B cell (primary cell): ENCODE data around the gene ZNF683. TPM values are rescaled to one million over a fixed set of nuclear protein-coding genes. Genes with fewer than 3 reads are reported as not detected.

Source experiments
- ATAC-seq: fragments of 200-7000 bp; cut with Tn5 transposase; one replicate; pipeline ENCODE4 v1.10.0; 2021; ENCODE audit warnings: low read depth, mild to moderate bottlenecking, moderate number of reproducible peaks, moderate library complexity
- CTCF ChIA-PET: fragments of 350-600 bp; sonication (Branson Sonifier 250); formaldehyde crosslinking; loops from one replicate; lab custom pipeline; 2021; ENCODE audit warnings: antibody characterized with exemption, inconsistent platforms; lab: Charles Lee
- POLR2A ChIA-PET: fragments of 350-600 bp; sonication (Branson Sonifier 250); formaldehyde crosslinking; loops from one replicate; lab custom pipeline; 2021; ENCODE audit warnings: antibody characterized with exemption; lab: Charles Lee
- DNase-seq: peaks from one replicate; pipeline ENCODE4 v3.0.0; 2013
- H2AFZ ChIP-seq: 2 replicates; pipeline ENCODE4 v1.6.1; 2012; ENCODE audit warnings: mild to moderate bottlenecking, low read depth, low read length; ENCODE audit not compliant: insufficient read depth, poor library complexity, severe bottlenecking
- H3K27ac ChIP-seq, 2 donors: 1 replicate in 1 of 2; 2 replicates in 1 of 2; pipeline ENCODE4 v1.5.1; 2012 to 2013; ENCODE audit warnings: low read length in 2 of 2, mild to moderate bottlenecking in 2 of 2, moderate library complexity in 1 of 2
- H3K27me3 ChIP-seq, 4 experiments: fragments of 200-600 bp in 1 of 4; sonication (generic) in 1 of 4; replicated peaks in 1 of 4; 1 replicate in 2 of 4; 2 replicates in 2 of 4; pipeline versions ENCODE4 v1.6.1 to v1.7.0; 2013 to 2016; ENCODE audit warnings: low read length in 3 of 4, mild to moderate bottlenecking in 2 of 4, mixed read lengths in 1 of 4, moderate library complexity in 1 of 4; ENCODE audit not compliant: insufficient read depth in 4 of 4, control insufficient read depth in 3 of 4; ENCODE audit errors: control extremely low read depth in 1 of 4
- H3K36me3 ChIP-seq, 2 experiments: replicated peaks in 1 of 2; 1 replicate in 1 of 2; 2 replicates in 1 of 2; pipeline versions ENCODE4 v1.6.1 to v1.7.1; 2013; ENCODE audit warnings: low read length in 1 of 2; ENCODE audit not compliant: insufficient read depth in 2 of 2, control insufficient read depth in 1 of 2; ENCODE audit errors: control extremely low read depth in 1 of 2, extremely low read depth in 1 of 2
- H3K4me1 ChIP-seq, 2 donors: fragments of 200-600 bp in 1 of 2; sonication (generic) in 1 of 2; 1 replicate in 1 of 2; 2 replicates in 1 of 2; pipeline versions ENCODE4 v1.5.1 to v1.6.1; 2013 to 2017; ENCODE audit warnings: low read length in 2 of 2; ENCODE audit not compliant: control insufficient read depth in 2 of 2, insufficient read depth in 2 of 2
- H3K4me2 ChIP-seq: replicated peaks from 2 replicates; pipeline ENCODE3; 2012; ENCODE audit warnings: mild to moderate bottlenecking, low read depth, low read length; ENCODE audit not compliant: poor library complexity, severe bottlenecking
- H3K4me3 ChIP-seq, 5 experiments: fragments of 200-600 bp in 1 of 5; sonication (generic) in 1 of 5; 1 replicate in 3 of 5; 2 replicates in 2 of 5; pipeline versions ENCODE4 v1.5.1 to v1.7.0; 2011 to 2016; ENCODE audit warnings: low read length in 4 of 5, mild to moderate bottlenecking in 4 of 5, low read depth in 2 of 5, control low read depth in 1 of 5, moderate library complexity in 1 of 5; ENCODE audit not compliant: insufficient read depth in 1 of 5; ENCODE audit errors: control extremely low read depth in 1 of 5, extremely low read depth in 1 of 5
- H3K79me2 ChIP-seq: fragments of 200-600 bp; sonication (generic); one replicate; pipeline ENCODE4 v1.6.0; 2016; ENCODE audit warnings: low read length; ENCODE audit not compliant: control insufficient read depth, insufficient read depth
- H3K9ac ChIP-seq: fragments of 200-600 bp; sonication (generic); 2 replicates; pipeline ENCODE4 v1.6.1; 2017; ENCODE audit warnings: mild to moderate bottlenecking, low read length, moderate library complexity
- H3K9me3 ChIP-seq, 3 donors: one replicate each; pipeline versions ENCODE4 v1.6.1 to v1.7.1; 2013; ENCODE audit warnings: low read length in 2 of 3; ENCODE audit not compliant: control insufficient read depth in 2 of 3, insufficient read depth in 1 of 3; ENCODE audit errors: control extremely low read depth in 1 of 3
- H4K20me1 ChIP-seq: 2 replicates; pipeline ENCODE4 v1.6.0; 2012; ENCODE audit warnings: mild to moderate bottlenecking, low read length; ENCODE audit not compliant: insufficient read depth, control insufficient read depth, poor library complexity, severe bottlenecking
- H3K27ac Mint-ChIP-seq: one replicate; pipeline ENCODE4 v1.8.0; 2021; ENCODE audit warnings: mixed read lengths
- H3K27me3 Mint-ChIP-seq: one replicate; pipeline ENCODE4 v1.8.0; 2021; ENCODE audit warnings: mixed read lengths
- H3K4me1 Mint-ChIP-seq: one replicate; pipeline ENCODE4 v1.8.0; 2021; ENCODE audit warnings: mixed read lengths
- H3K4me3 Mint-ChIP-seq: one replicate; pipeline ENCODE4 v1.8.0; 2021; ENCODE audit warnings: mixed read lengths
- H3K9me3 Mint-ChIP-seq: one replicate; pipeline ENCODE4 v1.8.0; 2022; ENCODE audit warnings: mixed read lengths; ENCODE audit not compliant: insufficient read depth
- CTCF ChIP-seq: fragments of 200-600 bp; IDR thresholded peaks from one replicate; pipeline ENCODE4 v1.8.0; 2022; ENCODE audit warnings: antibody characterized with exemption, mild to moderate bottlenecking
- EZH2 ChIP-seq: IDR thresholded peaks from 2 replicates; pipeline ENCODE4 v1.6.1; 2012; ENCODE audit warnings: borderline replicate concordance, low read depth, mild to moderate bottlenecking, moderate library complexity, low read length; ENCODE audit not compliant: insufficient read depth, poor library complexity, severe bottlenecking
- WGBS: methylation state at CpG from one replicate; pipeline ENCODE4 v1.1.5; 2013; ENCODE audit warnings: missing lambda C conversion rate; ENCODE audit not compliant: insufficient coverage; 5-methylcytosine and 5-hydroxymethylcytosine counted together
- intact Hi-C: fragments of 100-400 bp; cut with micrococcal nuclease; formaldehyde crosslinking; loops from one replicate; pipeline ENCODE4 v1.10.0; 2022
- polyA plus RNA-seq: library from polyadenylated mRNA; depleted of rRNA; stranded (reverse); fragments of >200 nt; gene quantifications from 2 replicates; pipeline ENCODE4 v1.2.3, GENCODE V29; 2012
- total RNA-seq, 2 donors: library from RNA; stranded (reverse); fragments of 120-200 nt in 1 of 2; gene quantifications; 1 replicate in 1 of 2; 2 replicates in 1 of 2; pipeline versions ENCODE4 v1.2.3 to v1.2.4, GENCODE V29; 2013 to 2022

Gene ZNF683
- total and polyA plus RNA-seq, 2 donors (not counting 1 experiment from before 2014, with no cell fraction given): 0.45 to 0.67 TPM

DNA sequence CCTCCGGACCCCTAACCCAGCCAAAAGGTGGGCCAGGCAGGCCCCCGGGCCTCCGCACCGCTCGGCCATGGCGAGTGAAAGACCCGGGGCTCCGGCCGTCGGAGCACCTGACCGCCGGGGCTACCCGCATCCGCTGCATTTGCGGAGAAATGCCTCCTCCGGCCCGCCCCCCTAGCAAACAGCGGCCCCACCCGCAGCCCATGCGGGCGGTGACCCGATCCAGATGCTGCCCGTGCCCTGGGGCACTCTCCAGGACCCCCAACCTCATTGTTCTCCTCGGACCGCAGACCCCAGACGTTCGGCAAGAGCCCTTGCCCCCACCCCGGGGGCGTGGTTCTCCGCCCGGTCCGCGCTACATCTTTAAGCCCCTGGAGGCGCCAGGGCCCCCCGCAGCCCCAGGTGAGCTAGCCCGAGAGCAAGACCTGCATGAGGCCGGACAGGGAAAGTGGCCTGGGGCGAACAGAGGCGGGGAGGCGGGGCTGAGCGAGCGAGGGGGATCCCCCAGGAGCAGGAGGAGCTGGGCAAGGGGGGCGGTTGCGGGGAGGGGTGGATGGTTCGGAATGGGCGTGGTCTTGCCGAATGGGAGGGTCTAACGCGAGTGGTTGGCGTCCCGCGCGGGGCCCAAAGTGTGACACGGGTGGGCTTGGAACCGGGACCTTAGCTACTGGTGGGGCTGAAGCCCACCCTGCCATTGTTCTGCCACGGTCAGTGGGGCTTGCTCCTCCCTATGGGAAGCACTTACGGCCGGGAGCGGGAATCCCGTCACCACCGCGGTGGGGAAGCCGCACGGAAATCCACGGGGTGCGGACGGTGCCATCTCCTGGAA, 12.4 kb downstream of the ZNF683 start:
- Mint-ChIP-seq H3K27ac (no peak overlapping the region), H3K27me3 (peaks cover 30% of the 10 kb centered on the region), H3K9me3 (no peaks in the 10 kb centered on the region), H3K4me1 (peaks cover 31% of the 10 kb centered on the region), H3K4me3 (peak overlapping the region; percentile 85)
- Histone ChIP-seq H3K27ac (no peak overlapping the region), H3K4me2 (peak overlapping the region; percentile 99), H4K20me1 (no peaks in the 10 kb centered on the region), H3K79me2 (no peaks in the 10 kb centered on the region), H3K4me1 (peaks cover 22 to 28% of the 10 kb centered on the region in 2 donors), H2AFZ (peak overlapping the region; percentile 76), H3K36me3 (no peaks in the 10 kb centered on the region), H3K9ac (peak overlapping the region; percentile 76), H3K27me3 (peaks cover 0 to 39% (median 13%) of the 10 kb centered on the region in 4 experiments), H3K9me3 (peaks cover 0 to 11% (median 0%) of the 10 kb centered on the region in 3 donors), H3K4me3 (peak overlapping the region in 4 of 5 experiments; percentile 36 to 71 (median 56))
- intact Hi-C loops: loop anchor here (1.0 to 2.0 kb wide), 2 partner anchors 24 to 113 kb away; partner anchors contain the start of gene HMGN2
- TF ChIP-seq CTCF (no peak), EZH2 (no peak)
- 4% methylated on average over 66 of the region's 67 CpGs for WGBS
- ChIA-PET POLR2A (interaction anchor here (0.7 to 0.8 kb wide), 2 partner anchors 76 to 588 kb away, joined by 3 read pairs; no protein-coding TSS in a partner anchor), CTCF (interaction anchor here (0.6 to 5.7 kb wide), 7 partner anchors 74 to 1817 kb away, joined by 3 to 96 read pairs (median 3); partner anchors contain the start of gene ZNF593)
- DNase-seq (peak; percentile 62), ATAC-seq (peak; percentile 53)
